Endothelial cell of coronary artery (primary cell): ENCODE results near the gene LST1. TPM values are rescaled to one million over a fixed set of nuclear protein-coding genes. Genes with fewer than 3 reads are reported as not detected.

Experiments used
- total RNA-seq: library from RNA; depleted of rRNA; stranded (reverse); fragments of >200 nt; gene quantifications from 2 replicates; pipeline ENCODE4 v1.2.3, GENCODE V29; 2014

Gene LST1
- total RNA-seq, result 0.72 and 1.0 TPM in 2 replicates

DNA sequence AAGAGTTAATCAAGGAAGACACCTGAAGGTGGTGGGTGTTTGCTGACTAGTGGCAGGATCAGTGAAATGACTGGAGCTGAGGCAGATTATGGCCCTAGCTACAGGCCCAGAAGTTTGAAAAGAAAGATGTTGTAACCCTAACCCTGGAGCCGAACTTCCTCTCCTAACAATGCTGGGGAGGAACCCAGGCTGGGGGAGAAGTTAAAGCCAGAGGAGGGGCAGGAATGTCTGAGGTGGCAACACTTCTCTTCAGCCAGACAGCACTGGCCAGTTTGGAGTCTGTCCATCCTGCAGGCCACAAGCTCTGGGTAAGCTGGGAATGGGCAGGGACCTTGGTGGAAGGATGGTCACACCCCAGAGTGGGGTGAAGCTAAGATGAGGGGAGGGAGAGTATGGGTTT is at the start of gene LST1:
TSS of gene LST1 (plus strand) at position 270 of the 400 bp plus-strand sequence. CDS start 1,023 bp downstream, outside the sequence.

GRCh38 chr6:31541658-31542521 is 44.2 kb upstream of the LST1 start, which contains the start of gene DDX39B:
Gene DDX39B, minus strand, starts transcription at chr6:31542003. Its CDS starts 1,471 bp downstream, at chr6:31540532.

GRCh38 chr6:31546339-31546957 is 39.6 kb upstream of the LST1 start, which contains the start of gene ATP6V1G2:
Gene ATP6V1G2, minus strand, starts transcription at chr6:31546608. Its CDS starts 49 bp downstream, at chr6:31546559.

DNA sequence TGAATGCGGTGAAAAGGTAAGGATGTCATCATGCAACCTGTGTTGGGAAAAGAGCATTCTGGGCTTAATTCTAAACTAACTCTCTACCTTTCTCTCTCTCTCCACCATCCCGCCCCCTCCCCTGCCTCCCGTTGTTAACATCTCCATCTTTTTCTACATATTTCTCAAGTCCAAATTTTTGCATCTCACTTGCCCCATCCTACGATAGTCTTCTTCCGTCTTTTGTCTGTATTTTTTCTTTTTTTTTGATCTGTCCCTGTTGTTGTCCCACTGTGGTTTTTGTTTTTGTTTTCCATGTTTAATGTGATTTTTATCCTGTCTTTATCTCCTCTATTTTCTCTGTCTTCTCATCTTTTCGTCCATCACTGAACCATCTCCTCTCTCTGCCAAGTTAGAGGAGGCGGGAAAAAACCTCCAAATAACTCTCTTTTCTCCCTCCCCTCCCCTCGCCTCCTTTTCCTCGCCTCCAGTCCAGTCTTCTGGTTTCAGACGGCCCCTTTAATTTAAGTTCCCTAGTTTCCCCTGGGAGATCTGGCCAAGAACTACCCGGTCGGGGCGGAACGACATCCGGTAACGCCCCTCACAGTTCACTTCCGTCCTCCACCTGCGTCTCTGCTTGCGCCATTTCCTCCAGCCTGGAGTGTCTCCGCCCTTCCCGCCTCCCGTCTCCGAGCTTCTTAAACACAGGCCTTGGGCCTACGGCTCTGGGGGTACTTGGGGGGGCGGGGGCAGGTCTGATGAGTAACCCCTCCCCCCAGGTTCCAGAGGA is 38.9 kb upstream of the LST1 start, which contains the start of gene NFKBIL1:
TSS of gene NFKBIL1 (plus strand) at position 651 of the 769 bp plus-strand sequence. CDS start at position 738, 87 bp downstream.

GRCh38 chr6:31572041-31572911 is 13.8 kb upstream of the LST1 start, which contains the start of gene LTA:
Gene LTA, plus strand, starts transcription at chr6:31572289. Its CDS starts 454 bp downstream, at chr6:31572743.

DNA sequence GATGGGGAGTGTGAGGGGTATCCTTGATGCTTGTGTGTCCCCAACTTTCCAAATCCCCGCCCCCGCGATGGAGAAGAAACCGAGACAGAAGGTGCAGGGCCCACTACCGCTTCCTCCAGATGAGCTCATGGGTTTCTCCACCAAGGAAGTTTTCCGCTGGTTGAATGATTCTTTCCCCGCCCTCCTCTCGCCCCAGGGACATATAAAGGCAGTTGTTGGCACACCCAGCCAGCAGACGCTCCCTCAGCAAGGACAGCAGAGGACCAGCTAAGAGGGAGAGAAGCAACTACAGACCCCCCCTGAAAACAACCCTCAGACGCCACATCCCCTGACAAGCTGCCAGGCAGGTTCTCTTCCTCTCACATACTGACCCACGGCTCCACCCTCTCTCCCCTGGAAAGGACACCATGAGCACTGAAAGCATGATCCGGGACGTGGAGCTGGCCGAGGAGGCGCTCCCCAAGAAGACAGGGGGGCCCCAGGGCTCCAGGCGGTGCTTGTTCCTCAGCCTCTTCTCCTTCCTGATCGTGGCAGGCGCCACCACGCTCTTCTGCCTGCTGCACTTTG is 10.7 kb upstream of the LST1 start, which contains the start of gene TNF:
TSS of gene TNF (plus strand) at position 231 of the 567 bp plus-strand sequence. CDS start at position 408, 177 bp downstream.

DNA sequence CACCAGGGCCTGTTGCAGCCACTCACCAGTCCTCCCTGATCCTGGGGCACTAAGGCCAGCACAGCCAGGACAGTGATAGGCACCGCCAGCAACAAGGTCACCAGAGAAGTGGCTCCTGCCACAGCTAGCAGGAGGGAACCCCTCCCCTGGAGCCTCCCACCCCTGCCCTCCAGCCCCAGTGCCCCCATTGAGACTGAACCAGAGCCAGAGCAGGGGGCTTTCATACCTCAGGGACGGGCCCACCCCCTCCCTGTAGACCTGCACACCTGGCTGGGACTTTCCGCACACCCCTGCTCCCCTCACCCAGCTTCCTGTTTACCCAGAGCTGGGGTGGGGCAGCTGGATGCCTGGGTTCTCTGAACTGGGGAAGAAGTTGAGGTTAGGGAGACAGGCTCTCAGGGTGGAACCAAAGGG is 3.8 kb upstream of the LST1 start, which contains the start of gene LTB:
TSS of gene LTB (minus strand) at position 195 of the 414 bp plus-strand sequence. CDS start at position 188, 7 bp downstream.

DNA sequence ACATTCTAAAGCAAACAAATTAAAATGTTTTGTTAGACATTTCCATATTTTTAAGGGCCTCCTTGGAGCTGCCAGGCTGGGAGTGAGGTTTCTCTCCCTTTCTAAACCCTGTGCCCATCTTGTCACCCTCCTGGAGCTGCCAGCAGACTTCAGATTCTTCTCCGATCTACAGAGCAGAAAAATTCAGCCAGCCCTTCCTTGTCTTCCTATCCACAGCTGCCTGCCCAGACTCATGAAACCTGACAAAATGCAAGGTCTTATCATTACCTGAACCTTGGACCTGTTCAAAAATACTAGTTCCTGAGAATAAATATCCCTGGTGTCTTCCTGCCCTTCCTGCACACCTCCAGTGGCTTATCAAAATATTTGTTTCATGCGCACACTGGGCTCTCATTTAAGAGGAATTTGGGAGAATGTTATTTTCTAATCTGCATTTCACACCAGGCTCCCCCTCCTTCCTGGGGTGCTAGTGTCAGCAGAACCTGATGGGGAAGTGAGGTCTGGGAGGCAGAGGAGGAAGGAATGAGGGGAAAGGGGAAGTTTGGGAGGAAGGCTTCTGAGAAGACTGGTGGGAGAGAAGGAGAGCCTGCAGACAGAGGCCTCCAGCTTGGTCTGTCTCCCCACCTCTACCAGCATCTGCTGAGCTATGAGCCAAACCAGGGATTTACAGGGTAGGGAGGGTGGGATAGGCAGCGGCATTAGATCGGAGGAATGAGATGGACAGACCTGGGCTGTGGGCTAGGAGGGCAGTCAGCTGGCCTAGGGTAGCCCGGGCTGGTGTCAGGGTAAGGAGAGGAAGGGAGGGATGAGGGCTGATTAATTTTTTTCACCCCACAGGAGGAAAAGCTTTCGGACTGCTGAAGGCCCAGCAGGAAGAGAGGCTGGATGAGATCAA is 28.9 kb downstream of the LST1 start, which contains the start of gene AIF1:
TSS of gene AIF1 (plus strand) at position 551 of the 895 bp plus-strand sequence. CDS start at position 647, 96 bp downstream.

DNA sequence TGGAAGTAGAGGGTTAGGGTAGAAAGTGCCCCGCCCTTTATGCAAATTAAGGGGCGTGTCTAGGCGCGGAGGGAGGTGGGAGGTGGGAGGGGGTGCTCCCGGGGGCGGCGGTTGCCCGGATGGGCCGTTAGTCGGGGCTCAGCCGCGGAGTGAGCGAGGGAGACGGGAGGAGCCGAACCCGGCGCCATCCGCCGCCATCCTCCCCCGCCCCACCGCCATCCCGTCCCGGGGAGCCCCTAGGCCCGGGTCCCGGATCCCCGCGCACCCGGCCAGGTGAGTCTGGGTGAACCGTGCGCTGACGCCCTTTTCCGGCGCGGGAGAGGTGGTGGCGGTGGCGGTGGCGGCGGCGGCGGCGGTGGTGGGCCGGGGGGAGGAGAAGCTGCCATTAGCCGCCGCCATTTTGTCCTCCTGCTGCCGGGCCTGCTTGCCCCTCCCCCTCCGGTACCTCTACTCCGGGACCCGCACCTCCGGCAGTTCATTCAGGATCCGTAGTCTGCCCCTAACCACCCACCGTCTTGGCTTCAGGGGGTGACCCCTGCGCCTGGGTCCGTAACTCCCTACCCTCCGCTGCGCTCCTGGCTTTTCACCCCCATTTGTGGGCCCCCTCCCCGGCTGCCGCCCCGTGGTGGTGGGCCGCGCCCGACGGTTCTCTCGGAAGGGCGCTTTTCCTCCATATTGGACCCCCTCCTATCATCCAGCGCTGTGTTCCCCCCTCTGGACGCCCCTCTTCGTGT is 34.7 kb downstream of the LST1 start, which contains the start of gene PRRC2A:
TSS of gene PRRC2A (plus strand) at position 130 of the 734 bp plus-strand sequence. CDS start 2,075 bp downstream, outside the sequence.

Other genes starting within 250 kb of the LST1 start
- 212 and 305 TPM in 2 replicates for gene HLA-B, start 229.1 kb upstream of the LST1 start, total RNA-seq
- 41.6 and 42.5 TPM in 2 replicates for gene MICA, start 182.7 kb upstream of the LST1 start, total RNA-seq
- 11.3 and 15.7 TPM in 2 replicates for gene MICB, start 88.1 kb upstream of the LST1 start, total RNA-seq
- gene MCCD1, start 57.3 kb upstream of the LST1 start, total RNA-seq, result not detected in 2 replicates
- 296 and 474 TPM in 2 replicates for gene DDX39B, start 44.3 kb upstream of the LST1 start, total RNA-seq
- gene ATP6V1G2, start 39.7 kb upstream of the LST1 start, total RNA-seq, result 0.36 and 0.66 TPM in 2 replicates
- gene NFKBIL1, start 38.7 kb upstream of the LST1 start, total RNA-seq, result 24.7 and 29.7 TPM in 2 replicates
- not detected in 2 replicates for gene LTA, start 14.0 kb upstream of the LST1 start, total RNA-seq
- gene TNF, start 10.7 kb upstream of the LST1 start, total RNA-seq, result not detected in 2 replicates
- gene LTB, start 3.9 kb upstream of the LST1 start, total RNA-seq, result 2.1 and 2.3 TPM in 2 replicates
- not detected in 2 replicates for gene NCR3, start 6.7 kb downstream of the LST1 start, total RNA-seq
- not detected in 2 replicates for gene AIF1, start 29.0 kb downstream of the LST1 start, total RNA-seq
- 31.2 and 39.4 TPM in 2 replicates for gene PRRC2A, start 34.4 kb downstream of the LST1 start, total RNA-seq
- gene BAG6, start 66.4 kb downstream of the LST1 start, total RNA-seq, result 84.7 and 106 TPM in 2 replicates
- gene APOM, start 69.6 kb downstream of the LST1 start, total RNA-seq, result 0.19 and 0.54 TPM in 2 replicates
- 18.3 and 21.0 TPM in 2 replicates for gene C6orf47, start 74.5 kb downstream of the LST1 start, total RNA-seq
- 11.3 and 11.6 TPM in 2 replicates for gene GPANK1, start 78.7 kb downstream of the LST1 start, total RNA-seq
- 88.2 and 101 TPM in 2 replicates for gene CSNK2B, start 79.8 kb downstream of the LST1 start, total RNA-seq
- 2.2 and 3.6 TPM in 2 replicates for gene LY6G5B, start 83.7 kb downstream of the LST1 start, total RNA-seq
- 1.1 and 1.3 TPM in 2 replicates for gene LY6G5C, start 94.8 kb downstream of the LST1 start, total RNA-seq
- 49.1 and 57.8 TPM in 2 replicates for gene ABHD16A, start 117.0 kb downstream of the LST1 start, total RNA-seq
- not detected in 2 replicates for gene LY6G6F, start 120.6 kb downstream of the LST1 start, total RNA-seq
- gene LY6G6D, start 129.1 kb downstream of the LST1 start, total RNA-seq, result not detected in 2 replicates
- not detected in 2 replicates for gene LY6G6C, start 135.5 kb downstream of the LST1 start, total RNA-seq
- gene MPIG6B, start 137.1 kb downstream of the LST1 start, total RNA-seq, result not detected in 2 replicates
- gene DDAH2, start 143.0 kb downstream of the LST1 start, total RNA-seq, result 82.0 and 106 TPM in 2 replicates
- gene CLIC1, start 150.3 kb downstream of the LST1 start, total RNA-seq, result 714 and 927 TPM in 2 replicates
- gene MSH5, start 153.7 kb downstream of the LST1 start, total RNA-seq, result 3.7 and 4.6 TPM in 2 replicates
- 0.81 and 1.3 TPM in 2 replicates for gene SAPCD1, start 176.4 kb downstream of the LST1 start, total RNA-seq
- gene VWA7, start 191.1 kb downstream of the LST1 start, total RNA-seq, result 0.09 TPM in 1 of 2 replicates, not detected in the other
- 64.4 and 67.7 TPM in 2 replicates for gene VARS1, start 209.5 kb downstream of the LST1 start, total RNA-seq
- gene LSM2, start 220.7 kb downstream of the LST1 start, total RNA-seq, result 33.2 and 44.6 TPM in 2 replicates
- 0.72 and 0.85 TPM in 2 replicates for gene HSPA1L, start 229.0 kb downstream of the LST1 start, total RNA-seq
- gene HSPA1A, start 229.3 kb downstream of the LST1 start, total RNA-seq, result 73.9 and 103 TPM in 2 replicates
- gene HSPA1B, start 241.5 kb downstream of the LST1 start, total RNA-seq, result 73.8 and 84.7 TPM in 2 replicates